GM06990 (cell line): Measurements from ENCODE around the gene NEK1.

Source experiments
- DNase-seq: peaks from one replicate; pipeline ENCODE4 v3.0.0-alpha.2; 2011; ENCODE audit not compliant: insufficient read length; ENCODE audit errors: extremely low read depth
- H3K27me3 ChIP-seq: replicated peaks from 2 replicates; pipeline ENCODE4 v1.6.0; 2011; ENCODE audit warnings: low read length; ENCODE audit not compliant: control insufficient read depth, insufficient read depth
- H3K36me3 ChIP-seq: 2 replicates; pipeline ENCODE4 v1.5.1; 2011; ENCODE audit warnings: low read length; ENCODE audit not compliant: control insufficient read depth, insufficient read depth
- H3K4me3 ChIP-seq: replicated peaks from 2 replicates; pipeline ENCODE4 v1.5.1; 2011; ENCODE audit warnings: low read depth, mild to moderate bottlenecking, control low read depth, low read length
- CTCF ChIP-seq: IDR thresholded peaks from 2 replicates; pipeline ENCODE4 v1.5.1; 2011; ENCODE audit warnings: low read length, control low read depth, mild to moderate bottlenecking, inconsistent platforms; ENCODE audit not compliant: insufficient read depth, poor library complexity, severe bottlenecking

NEK1 gene

GRCh38 chr4:169611991-169612870, at the start of gene NEK1:
Gene NEK1, minus strand, starts transcription at chr4:169612583. Its CDS starts 9,953 bp downstream, at chr4:169602630.
- Histone ChIP-seq H3K27me3 (no peaks in the 10 kb centered on the region), H3K4me3 (peak within 1 kb of the TSS; percentile 100), H3K36me3 (no peaks in the 10 kb centered on the region)
- peak; percentile 93 for DNase-seq
- peak; percentile 5 for TF ChIP-seq CTCF

GRCh38 chr4:169661761-169662160, 49.4 kb upstream of the NEK1 start:
- Histone ChIP-seq H3K27me3 (no peaks in the 10 kb centered on the region), H3K36me3 (no peaks in the 10 kb centered on the region), H3K4me3 (no peak overlapping the region)
- no peak for DNase-seq
- TF ChIP-seq CTCF, result no peak

GRCh38 chr4:169660929-169661328, 48.5 kb upstream of the NEK1 start:
- H3K4me3 ChIP-seq, result no peak overlapping the region
- no peak for TF ChIP-seq CTCF
- no peak for DNase-seq

GRCh38 chr4:169659716-169660670, 47.6 kb upstream of the NEK1 start:
- Histone ChIP-seq H3K27me3 (no peaks in the 10 kb centered on the region), H3K4me3 (peak overlapping the region; percentile 53), H3K36me3 (no peaks in the 10 kb centered on the region)
- no peak for TF ChIP-seq CTCF
- peak; percentile 46 for DNase-seq

More at GRCh38 chr4:169660929-169661328, 48.5 kb upstream of the NEK1 start:
- no peaks in the 10 kb centered on the region for H3K27me3 ChIP-seq
- H3K36me3 ChIP-seq, result no peaks in the 10 kb centered on the region

GRCh38 chr4:169658975-169659715, 46.8 kb upstream of the NEK1 start:
- DNase-seq, result no peak
- no peak for TF ChIP-seq CTCF
- Histone ChIP-seq H3K27me3 (no peaks in the 10 kb centered on the region), H3K36me3 (no peaks in the 10 kb centered on the region), H3K4me3 (peak overlapping the region; percentile 53; the same call in 1 of the 2 replicates)
